ENCODE measurements around the gene ARL8A.
"Not testable (repeated sequence)": the region's sequence is repeated elsewhere in the genome, so short reads cannot be mapped to it uniquely, and the experiment has no call there.

ARL8A gene

DNA sequence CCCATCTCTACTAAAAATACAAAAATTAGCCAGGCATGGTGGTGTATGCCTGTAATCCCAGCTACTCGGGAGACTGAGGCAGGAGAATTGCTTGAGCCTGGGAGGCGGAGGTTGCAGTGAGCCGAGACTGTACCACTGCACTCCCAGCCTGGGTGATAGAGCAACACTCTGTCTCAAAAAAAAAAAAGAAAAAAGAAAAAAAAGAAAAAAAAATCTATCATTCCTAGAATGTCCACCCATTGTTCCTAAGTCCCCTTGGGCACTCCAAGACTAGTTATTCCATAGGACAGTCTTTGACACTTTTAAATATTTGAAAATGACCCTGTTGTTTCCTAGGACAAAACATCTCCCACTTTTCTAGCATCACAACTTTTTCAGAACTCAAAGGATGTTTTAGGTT is 3.1 kb downstream of the ARL8A start:
- not testable (repeated sequence) for H3K36me3 ChIP-seq (ENCODE audit: control insufficient read depth, insufficient read depth, low read length); H3K4me1 ChIP-seq (ENCODE audit: control insufficient read depth, low read depth, low read length); H3K4me2 ChIP-seq (ENCODE audit: low read length); DNase-seq; H3K18ac ChIP-seq (ENCODE audit: low read length); H4K8ac ChIP-seq (ENCODE audit: low read depth, low read length); H2AK5ac ChIP-seq (ENCODE audit: low read length); H3K9ac ChIP-seq (ENCODE audit: low read length); H2BK15ac ChIP-seq (replicated peaks; ENCODE audit: low read depth); H4K5ac ChIP-seq (ENCODE audit: low read length); H3K4ac ChIP-seq (ENCODE audit: low read depth, low read length); H2BK5ac ChIP-seq (ENCODE audit: low read length); H3K56ac ChIP-seq (ENCODE audit: low read length); H3K4me3 ChIP-seq (ENCODE audit: low read length); H3K23ac ChIP-seq (ENCODE audit: low read length); H3K27ac ChIP-seq (ENCODE audit: low read depth, low read length); H3K27me3 ChIP-seq (ENCODE audit: insufficient read depth, low read length, poor library complexity); H2BK120ac ChIP-seq (ENCODE audit: low read depth, low read length)
- H3K79me1 ChIP-seq (ENCODE audit: low read length): peaks cover 29% of the 10 kb centered on the region
- H3K79me2 ChIP-seq (ENCODE audit: control insufficient read depth, insufficient read depth, low read length): peaks cover 35% of the 10 kb centered on the region
- WGBS (ENCODE audit: extremely low coverage, insufficient coverage, low lambda C conversion rate): no CpG with 5 or more reads among the region's 3 CpGs

DNA sequence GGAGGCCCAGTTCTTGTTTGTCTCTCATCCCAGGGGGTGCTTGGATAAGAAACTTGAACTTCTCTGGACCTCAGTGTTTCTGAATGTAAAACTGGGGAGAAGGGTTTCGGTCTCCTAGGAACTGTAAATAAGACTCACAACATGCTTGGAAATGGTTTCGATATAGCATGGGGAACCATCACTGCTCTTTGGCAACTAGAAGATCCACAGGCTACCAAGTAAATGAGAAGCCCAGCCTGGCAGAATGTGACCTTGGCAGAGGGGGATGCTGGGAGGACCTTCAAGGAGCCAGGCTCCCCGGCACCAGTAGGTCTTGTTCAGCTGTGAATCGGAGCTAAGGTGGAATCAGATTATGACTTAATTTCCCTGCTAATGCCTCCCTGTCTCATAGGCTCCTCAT is 3.7 kb downstream of the ARL8A start:
- Histone ChIP-seq H3K9ac (ENCODE audit: low read length) (no peak overlapping the region), H3K56ac (ENCODE audit: low read length) (no peak overlapping the region), H2BK15ac (replicated peaks; ENCODE audit: low read depth) (no peak overlapping the region), H3K4me3 (ENCODE audit: low read length) (no peak overlapping the region), H4K5ac (ENCODE audit: low read length) (no peak overlapping the region), H3K4me1 (ENCODE audit: control insufficient read depth, low read depth, low read length) (peaks cover 2% of the 10 kb centered on the region), H3K4ac (ENCODE audit: low read depth, low read length) (no peak overlapping the region), H2AK5ac (ENCODE audit: low read length) (no peak overlapping the region), H2BK120ac (ENCODE audit: low read depth, low read length) (no peak overlapping the region), H3K79me1 (ENCODE audit: low read length) (peaks cover 29% of the 10 kb centered on the region), H3K4me2 (ENCODE audit: low read length) (no peak overlapping the region), H4K8ac (ENCODE audit: low read depth, low read length) (no peak overlapping the region), H3K27me3 (ENCODE audit: insufficient read depth, low read length, poor library complexity) (no peaks in the 10 kb centered on the region), H3K27ac (ENCODE audit: low read depth, low read length) (no peak overlapping the region), H3K23ac (ENCODE audit: low read length) (no peak overlapping the region), H3K36me3 (ENCODE audit: control insufficient read depth, insufficient read depth, low read length) (peaks cover 2% of the 10 kb centered on the region), H3K18ac (ENCODE audit: low read length) (no peak overlapping the region), H3K79me2 (ENCODE audit: control insufficient read depth, insufficient read depth, low read length) (peaks cover 35% of the 10 kb centered on the region), H2BK5ac (ENCODE audit: low read length) (no peak overlapping the region)
- no CpG with 5 or more reads among the region's 4 CpGs for WGBS (ENCODE audit: extremely low coverage, insufficient coverage, low lambda C conversion rate)
- no peak for DNase-seq

DNA sequence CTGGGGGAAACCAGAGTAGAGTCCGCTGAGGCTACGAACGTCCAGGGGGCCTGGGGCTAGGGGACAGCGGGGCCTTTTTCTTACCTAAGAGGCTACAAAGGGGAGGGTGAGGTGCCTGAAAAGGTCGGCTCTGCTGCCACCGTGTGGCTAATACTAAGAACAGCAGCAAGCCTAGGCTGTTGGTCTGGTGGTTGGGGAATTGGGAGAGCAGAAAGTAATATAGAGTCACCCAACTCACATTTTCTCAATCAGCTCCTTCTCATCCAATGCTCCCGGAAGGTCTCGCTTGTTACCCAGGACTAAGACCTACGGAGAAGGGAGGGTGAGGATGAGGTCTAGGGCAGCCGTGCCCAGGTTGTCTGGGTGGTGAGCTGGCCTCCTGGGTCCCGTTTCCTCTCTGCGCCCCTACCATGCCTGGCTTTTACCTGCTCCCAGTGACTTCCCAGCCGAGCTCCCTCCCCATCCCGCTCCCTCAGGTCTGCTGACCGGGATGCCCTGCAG is 9.3 kb downstream of the ARL8A start:
- WGBS (ENCODE audit: extremely low coverage, insufficient coverage, low lambda C conversion rate): no CpG with 5 or more reads among the region's 15 CpGs
- no peak overlapping the region for H3K18ac ChIP-seq (ENCODE audit: low read length)
- no peak overlapping the region for H3K4me2 ChIP-seq (ENCODE audit: low read length)
- no peak overlapping the region for H4K5ac ChIP-seq (ENCODE audit: low read length)
- peak overlapping the region; percentile 82 for H3K56ac ChIP-seq (ENCODE audit: low read length)
- peak overlapping the region; percentile 48 for H3K9ac ChIP-seq (ENCODE audit: low read length)
- H3K27ac ChIP-seq (ENCODE audit: low read depth, low read length): no peak overlapping the region
- H3K4me3 ChIP-seq (ENCODE audit: low read length): no peak overlapping the region
- H3K4ac ChIP-seq (ENCODE audit: low read depth, low read length): no peak overlapping the region
- no peak overlapping the region for H2BK120ac ChIP-seq (ENCODE audit: low read depth, low read length)
- H2BK5ac ChIP-seq (ENCODE audit: low read length): no peak overlapping the region
- peaks cover 10% of the 10 kb centered on the region for H3K79me2 ChIP-seq (ENCODE audit: control insufficient read depth, insufficient read depth, low read length)
- peaks cover 11% of the 10 kb centered on the region for H3K36me3 ChIP-seq (ENCODE audit: control insufficient read depth, insufficient read depth, low read length)
- peaks cover 2% of the 10 kb centered on the region for H3K4me1 ChIP-seq (ENCODE audit: control insufficient read depth, low read depth, low read length)
- H3K79me1 ChIP-seq (ENCODE audit: low read length): peaks cover 11% of the 10 kb centered on the region
- no peaks in the 10 kb centered on the region for H3K27me3 ChIP-seq (ENCODE audit: insufficient read depth, low read length, poor library complexity)
- H3K23ac ChIP-seq (ENCODE audit: low read length): peak overlapping the region; percentile 45
- no peak overlapping the region for H2BK15ac ChIP-seq (replicated peaks; ENCODE audit: low read depth)
- H4K8ac ChIP-seq (ENCODE audit: low read depth, low read length): no peak overlapping the region
- H2AK5ac ChIP-seq (ENCODE audit: low read length): no peak overlapping the region
- DNase-seq: peak; percentile 80

DNA sequence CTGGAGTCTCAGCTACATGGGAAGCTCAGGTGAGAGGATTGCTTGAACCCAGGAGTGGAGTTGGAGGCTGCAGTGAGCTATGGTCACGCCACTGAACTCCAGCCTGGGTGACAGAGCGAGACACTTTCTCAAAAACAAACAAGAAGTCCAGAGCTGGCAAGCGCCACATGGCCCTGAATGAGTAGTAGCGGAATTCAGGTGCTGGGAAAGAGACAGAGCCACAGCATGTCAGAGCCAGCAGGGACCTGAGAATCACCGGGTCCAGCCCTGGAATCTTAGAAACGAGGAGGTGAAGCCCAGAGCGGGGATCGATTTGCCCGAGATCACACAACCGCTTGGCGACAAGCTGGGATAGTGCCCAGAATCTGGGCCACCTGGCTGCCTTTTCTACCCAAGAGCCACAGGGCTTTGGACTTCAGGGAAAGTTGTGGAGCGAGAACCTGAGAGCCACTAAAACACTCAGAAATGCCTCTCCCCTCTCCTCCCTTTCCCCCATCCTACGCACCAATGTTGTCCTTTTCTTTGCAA is 9.8 kb downstream of the ARL8A start:
- Histone ChIP-seq H2BK5ac (ENCODE audit: low read length) (no peak overlapping the region), H3K9ac (ENCODE audit: low read length) (peak overlapping the region; percentile 48), H3K79me2 (ENCODE audit: control insufficient read depth, insufficient read depth, low read length) (peaks cover 10% of the 10 kb centered on the region), H4K5ac (ENCODE audit: low read length) (no peak overlapping the region), H3K18ac (ENCODE audit: low read length) (no peak overlapping the region), H3K27ac (ENCODE audit: low read depth, low read length) (no peak overlapping the region), H3K79me1 (ENCODE audit: low read length) (peaks cover 11% of the 10 kb centered on the region), H4K8ac (ENCODE audit: low read depth, low read length) (no peak overlapping the region), H3K4ac (ENCODE audit: low read depth, low read length) (no peak overlapping the region), H2BK15ac (replicated peaks; ENCODE audit: low read depth) (no peak overlapping the region), H3K4me2 (ENCODE audit: low read length) (no peak overlapping the region), H3K27me3 (ENCODE audit: insufficient read depth, low read length, poor library complexity) (no peaks in the 10 kb centered on the region), H3K56ac (ENCODE audit: low read length) (peak overlapping the region; percentile 82), H3K4me3 (ENCODE audit: low read length) (no peak overlapping the region), H2BK120ac (ENCODE audit: low read depth, low read length) (no peak overlapping the region), H3K36me3 (ENCODE audit: control insufficient read depth, insufficient read depth, low read length) (peaks cover 11% of the 10 kb centered on the region), H2AK5ac (ENCODE audit: low read length) (no peak overlapping the region), H3K4me1 (ENCODE audit: control insufficient read depth, low read depth, low read length) (peaks cover 2% of the 10 kb centered on the region), H3K23ac (ENCODE audit: low read length) (no peak overlapping the region)
- no peak for DNase-seq
- WGBS (ENCODE audit: extremely low coverage, insufficient coverage, low lambda C conversion rate): no CpG with 5 or more reads among the region's 13 CpGs

DNA sequence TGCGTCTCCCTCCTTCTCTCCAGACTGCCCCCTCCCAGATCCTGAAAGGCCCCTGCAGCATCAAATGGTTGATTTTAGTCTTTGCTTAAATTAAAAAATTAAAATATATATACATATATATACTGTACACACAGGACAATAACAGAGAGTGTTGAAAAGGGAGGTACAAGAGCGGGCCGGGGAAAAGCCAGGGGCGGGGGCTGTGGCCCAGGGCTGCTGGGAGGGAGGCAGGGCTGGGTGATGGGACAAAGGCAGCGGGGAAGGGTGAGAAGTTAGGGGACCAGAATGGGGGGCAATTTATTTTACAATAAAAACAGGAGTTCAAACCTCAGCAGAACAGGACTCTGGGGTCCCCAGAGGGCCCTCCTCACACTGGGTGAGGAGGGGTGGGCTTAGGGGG is 10.5 kb downstream of the ARL8A start:
- H3K4ac ChIP-seq (ENCODE audit: low read depth, low read length): no peak overlapping the region
- H3K56ac ChIP-seq (ENCODE audit: low read length): no peak overlapping the region
- no peak overlapping the region for H2BK15ac ChIP-seq (replicated peaks; ENCODE audit: low read depth)
- no peak for DNase-seq
- H3K79me1 ChIP-seq (ENCODE audit: low read length): peaks cover 10% of the 10 kb centered on the region
- H3K27ac ChIP-seq (ENCODE audit: low read depth, low read length): no peak overlapping the region
- H2BK5ac ChIP-seq (ENCODE audit: low read length): no peak overlapping the region
- H3K4me1 ChIP-seq (ENCODE audit: control insufficient read depth, low read depth, low read length): peaks cover 2% of the 10 kb centered on the region
- no peak overlapping the region for H3K4me3 ChIP-seq (ENCODE audit: low read length)
- H2AK5ac ChIP-seq (ENCODE audit: low read length): no peak overlapping the region
- H3K79me2 ChIP-seq (ENCODE audit: control insufficient read depth, insufficient read depth, low read length): peaks cover 9% of the 10 kb centered on the region
- no peaks in the 10 kb centered on the region for H3K27me3 ChIP-seq (ENCODE audit: insufficient read depth, low read length, poor library complexity)
- peaks cover 11% of the 10 kb centered on the region for H3K36me3 ChIP-seq (ENCODE audit: control insufficient read depth, insufficient read depth, low read length)
- H2BK120ac ChIP-seq (ENCODE audit: low read depth, low read length): no peak overlapping the region
- H3K4me2 ChIP-seq (ENCODE audit: low read length): no peak overlapping the region
- no peak overlapping the region for H3K9ac ChIP-seq (ENCODE audit: low read length)
- H4K8ac ChIP-seq (ENCODE audit: low read depth, low read length): no peak overlapping the region
- H3K23ac ChIP-seq (ENCODE audit: low read length): no peak overlapping the region
- WGBS (ENCODE audit: extremely low coverage, insufficient coverage, low lambda C conversion rate): no CpG with 5 or more reads among the region's 5 CpGs
- no peak overlapping the region for H4K5ac ChIP-seq (ENCODE audit: low read length)
- no peak overlapping the region for H3K18ac ChIP-seq (ENCODE audit: low read length)

DNA sequence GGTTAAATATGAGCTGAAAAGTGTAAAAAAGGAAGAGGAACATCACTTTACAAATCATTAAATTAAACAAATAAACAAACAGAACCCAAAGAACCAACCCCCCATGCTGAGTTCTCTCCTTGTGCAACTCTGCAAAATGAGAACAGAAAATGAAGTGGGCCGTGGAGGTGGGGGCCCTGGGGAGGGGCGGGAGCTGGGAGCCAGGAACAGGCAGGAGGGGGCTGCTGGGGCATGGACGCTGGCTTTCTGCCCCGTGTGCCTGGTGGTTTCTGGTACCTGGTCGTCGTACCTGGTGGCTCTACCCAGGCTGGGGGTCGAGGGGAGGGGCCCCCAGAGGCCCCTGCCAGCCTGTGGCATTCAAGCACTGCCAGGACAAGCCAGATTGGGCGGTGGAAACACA is 11.0 kb downstream of the ARL8A start:
- Histone ChIP-seq H3K79me2 (ENCODE audit: control insufficient read depth, insufficient read depth, low read length) (peaks cover 6% of the 10 kb centered on the region), H4K8ac (ENCODE audit: low read depth, low read length) (no peak overlapping the region), H2BK15ac (replicated peaks; ENCODE audit: low read depth) (no peak overlapping the region), H3K23ac (ENCODE audit: low read length) (no peak overlapping the region), H2BK5ac (ENCODE audit: low read length) (no peak overlapping the region), H3K18ac (ENCODE audit: low read length) (no peak overlapping the region), H3K9ac (ENCODE audit: low read length) (no peak overlapping the region), H3K79me1 (ENCODE audit: low read length) (peaks cover 7% of the 10 kb centered on the region), H2AK5ac (ENCODE audit: low read length) (no peak overlapping the region), H4K5ac (ENCODE audit: low read length) (no peak overlapping the region), H3K4me2 (ENCODE audit: low read length) (no peak overlapping the region), H3K4ac (ENCODE audit: low read depth, low read length) (no peak overlapping the region), H3K4me1 (ENCODE audit: control insufficient read depth, low read depth, low read length) (peaks cover 2% of the 10 kb centered on the region), H3K27me3 (ENCODE audit: insufficient read depth, low read length, poor library complexity) (no peaks in the 10 kb centered on the region), H3K4me3 (ENCODE audit: low read length) (no peak overlapping the region), H2BK120ac (ENCODE audit: low read depth, low read length) (no peak overlapping the region), H3K56ac (ENCODE audit: low read length) (no peak overlapping the region), H3K27ac (ENCODE audit: low read depth, low read length) (no peak overlapping the region), H3K36me3 (ENCODE audit: control insufficient read depth, insufficient read depth, low read length) (peaks cover 11% of the 10 kb centered on the region)
- no peak for DNase-seq
- WGBS (ENCODE audit: extremely low coverage, insufficient coverage, low lambda C conversion rate): no CpG with 5 or more reads among the region's 8 CpGs

All from mesendoderm (in vitro differentiated cells).